Measurements from ENCODE around the gene SNCA.

GRCh38 chr4:89781321-89781720 lies 55.6 kb downstream of the SNCA start:
- no peak for TF ChIP-seq CTCF (IDR thresholded peaks at IDR 0.05)
- TF ChIP-seq EZH2 (IDR thresholded peaks at IDR 0.05) = no peak
- no peak for TF ChIP-seq EZH2phosphoT487 (IDR thresholded peaks at IDR 0.05)
